B cell (primary cell): ENCODE measurements around the gene TMED1.

Experiments
- EZH2 ChIP-seq: IDR thresholded peaks from 2 replicates; pipeline ENCODE4 v1.6.1; 2012; ENCODE audit warnings: borderline replicate concordance, low read depth, mild to moderate bottlenecking, moderate library complexity, low read length; ENCODE audit not compliant: insufficient read depth, poor library complexity, severe bottlenecking
- TF ChIP-seq, protein P1 (sequence below): fragments of 200-600 bp; IDR thresholded peaks from one replicate; pipeline ENCODE4 v1.8.0; 2022; ENCODE audit warnings: antibody characterized with exemption, mild to moderate bottlenecking

DNA sequence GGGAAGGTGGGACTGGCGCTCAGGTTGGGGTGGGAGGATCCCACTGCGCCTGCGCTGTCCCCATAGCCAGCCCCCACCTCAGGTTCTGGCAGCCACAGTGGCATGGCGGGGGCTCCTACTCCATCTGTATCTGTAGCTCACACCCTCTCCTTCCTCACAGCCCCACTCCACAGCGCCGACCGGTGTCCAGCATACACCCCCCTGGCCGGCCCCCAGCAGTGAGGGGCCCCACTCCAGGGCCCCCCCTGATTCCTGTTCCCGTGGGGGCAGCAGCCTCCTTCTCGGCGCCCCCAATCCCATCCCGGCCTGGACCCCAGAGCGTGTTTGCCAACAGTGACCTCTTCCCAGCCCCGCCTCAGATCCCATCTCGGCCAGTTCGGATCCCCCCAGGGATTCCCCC is 6.0 kb downstream of the TMED1 start:
- TF ChIP-seq, protein P1, sequence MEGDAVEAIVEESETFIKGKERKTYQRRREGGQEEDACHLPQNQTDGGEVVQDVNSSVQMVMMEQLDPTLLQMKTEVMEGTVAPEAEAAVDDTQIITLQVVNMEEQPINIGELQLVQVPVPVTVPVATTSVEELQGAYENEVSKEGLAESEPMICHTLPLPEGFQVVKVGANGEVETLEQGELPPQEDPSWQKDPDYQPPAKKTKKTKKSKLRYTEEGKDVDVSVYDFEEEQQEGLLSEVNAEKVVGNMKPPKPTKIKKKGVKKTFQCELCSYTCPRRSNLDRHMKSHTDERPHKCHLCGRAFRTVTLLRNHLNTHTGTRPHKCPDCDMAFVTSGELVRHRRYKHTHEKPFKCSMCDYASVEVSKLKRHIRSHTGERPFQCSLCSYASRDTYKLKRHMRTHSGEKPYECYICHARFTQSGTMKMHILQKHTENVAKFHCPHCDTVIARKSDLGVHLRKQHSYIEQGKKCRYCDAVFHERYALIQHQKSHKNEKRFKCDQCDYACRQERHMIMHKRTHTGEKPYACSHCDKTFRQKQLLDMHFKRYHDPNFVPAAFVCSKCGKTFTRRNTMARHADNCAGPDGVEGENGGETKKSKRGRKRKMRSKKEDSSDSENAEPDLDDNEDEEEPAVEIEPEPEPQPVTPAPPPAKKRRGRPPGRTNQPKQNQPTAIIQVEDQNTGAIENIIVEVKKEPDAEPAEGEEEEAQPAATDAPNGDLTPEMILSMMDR: no peak
- no peak for TF ChIP-seq EZH2
